Tibial nerve (tissue), 4 donors: ENCODE measurements around the gene NBPF1. TPM values are rescaled to one million over a fixed set of nuclear protein-coding genes. Genes with fewer than 3 reads are reported as not detected.
"Not testable (repeated sequence)": the region's sequence is repeated elsewhere in the genome, so short reads cannot be mapped to it uniquely, and the experiment has no call there.

Experiments
- DNase-seq, 2 donors: peaks; one replicate each; pipeline ENCODE4 v3.0.0-alpha.2; 2019; ENCODE audit warnings: low spot score in 2 of 2
- H3K27ac ChIP-seq, 4 donors: fragments of 200-600 bp; sonication (generic) in 3 of 4; one replicate each; pipeline ENCODE4 v1.5.1; 2017 to 2019; ENCODE audit warnings: mild to moderate bottlenecking in 1 of 4
- H3K27me3 ChIP-seq, 2 donors: fragments of 200-600 bp; sonication (generic) in 1 of 2; one replicate each; pipeline versions ENCODE4 v1.5.1 to v1.6.0; 2017 to 2019
- H3K36me3 ChIP-seq, 3 donors: fragments of 200-600 bp; sonication (generic); one replicate each; pipeline ENCODE4 v1.5.1; 2018 to 2019
- H3K4me1 ChIP-seq, 4 donors: fragments of 200-600 bp; sonication (generic) in 3 of 4; one replicate each; pipeline ENCODE4 v1.5.1; 2017 to 2019
- H3K4me3 ChIP-seq, 4 donors: fragments of 200-600 bp; sonication (generic) in 3 of 4; one replicate each; pipeline ENCODE4 v1.5.1; 2017 to 2019; ENCODE audit warnings: mild to moderate bottlenecking in 1 of 4, moderate library complexity in 1 of 4
- H3K9me3 ChIP-seq, 4 donors: fragments of 200-600 bp; sonication (generic) in 3 of 4; one replicate each; pipeline ENCODE4 v1.5.1; 2017 to 2019
- EP300 ChIP-seq, 2 donors: sonication (generic); formaldehyde crosslinking; IDR thresholded peaks; one replicate each; pipeline ENCODE4 v1.6.1; 2017; ENCODE audit warnings: antibody characterized with exemption in 2 of 2, mild to moderate bottlenecking in 1 of 2
- POLR2A ChIP-seq, 2 donors: fragments of 450-650 bp; IDR thresholded peaks; one replicate each; pipeline ENCODE4 v1.6.1; 2017; ENCODE audit warnings: antibody characterized with exemption in 2 of 2, mild to moderate bottlenecking in 2 of 2, moderate library complexity in 2 of 2
- WGBS, 2 donors: methylation state at CpG; one replicate each; pipeline ENCODE4 v1.1.5; 2018; 5-methylcytosine and 5-hydroxymethylcytosine counted together
- total RNA-seq, 4 donors: library from RNA; depleted of rRNA; stranded (reverse); fragments of >200 nt; gene quantifications; one replicate each; pipeline ENCODE4 v1.1.0, GENCODE V29; 2016
- TF ChIP-seq, protein P1 (sequence below), 5 experiments: fragments of 200-600 bp in 3 of 5; fragments of 450-650 bp in 2 of 5; sonication (generic) in 3 of 5; IDR thresholded peaks; one replicate each; pipeline ENCODE4 v1.5.1; 2016 to 2019; ENCODE audit warnings: antibody characterized with exemption in 5 of 5, mild to moderate bottlenecking in 3 of 5, moderate library complexity in 2 of 5

Gene NBPF1
- total RNA-seq, 4 donors from 2014 or later = 47.3 to 57.3 (median 53.1) TPM

DNA sequence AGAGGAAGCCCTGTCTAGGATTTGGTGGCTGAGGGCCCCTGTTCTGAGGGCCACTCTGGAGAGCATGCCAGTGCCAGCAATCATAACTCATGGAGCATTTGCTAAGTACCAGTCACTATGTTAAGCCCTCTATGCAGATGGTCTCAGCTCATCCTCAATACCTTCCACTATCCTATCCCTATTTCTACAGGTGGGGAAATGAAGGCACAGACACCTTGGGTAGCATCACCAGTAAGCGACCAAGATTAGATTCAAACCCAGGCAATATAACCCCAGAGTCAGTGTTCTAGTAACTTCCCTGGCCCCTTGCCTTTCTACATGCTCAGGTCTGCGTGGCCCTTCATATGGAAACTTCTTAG, 7.9 kb upstream of the NBPF1 start:
- H3K27me3 ChIP-seq = no peaks in the 10 kb centered on the region
- H3K4me3 ChIP-seq = no peak overlapping the region
- peaks cover 14 to 77% (median 19%) of the 10 kb centered on the region in 3 donors for H3K36me3 ChIP-seq
- DNase-seq = no peak
- TF ChIP-seq EP300 (IDR thresholded peaks at IDR 0.05) = no peak
- TF ChIP-seq, protein P1, sequence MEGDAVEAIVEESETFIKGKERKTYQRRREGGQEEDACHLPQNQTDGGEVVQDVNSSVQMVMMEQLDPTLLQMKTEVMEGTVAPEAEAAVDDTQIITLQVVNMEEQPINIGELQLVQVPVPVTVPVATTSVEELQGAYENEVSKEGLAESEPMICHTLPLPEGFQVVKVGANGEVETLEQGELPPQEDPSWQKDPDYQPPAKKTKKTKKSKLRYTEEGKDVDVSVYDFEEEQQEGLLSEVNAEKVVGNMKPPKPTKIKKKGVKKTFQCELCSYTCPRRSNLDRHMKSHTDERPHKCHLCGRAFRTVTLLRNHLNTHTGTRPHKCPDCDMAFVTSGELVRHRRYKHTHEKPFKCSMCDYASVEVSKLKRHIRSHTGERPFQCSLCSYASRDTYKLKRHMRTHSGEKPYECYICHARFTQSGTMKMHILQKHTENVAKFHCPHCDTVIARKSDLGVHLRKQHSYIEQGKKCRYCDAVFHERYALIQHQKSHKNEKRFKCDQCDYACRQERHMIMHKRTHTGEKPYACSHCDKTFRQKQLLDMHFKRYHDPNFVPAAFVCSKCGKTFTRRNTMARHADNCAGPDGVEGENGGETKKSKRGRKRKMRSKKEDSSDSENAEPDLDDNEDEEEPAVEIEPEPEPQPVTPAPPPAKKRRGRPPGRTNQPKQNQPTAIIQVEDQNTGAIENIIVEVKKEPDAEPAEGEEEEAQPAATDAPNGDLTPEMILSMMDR (IDR thresholded peaks at IDR 0.05) = peak in 2 of 5 experiments; percentile 25 to 33
- H3K9me3 ChIP-seq = no peaks in the 10 kb centered on the region
- H3K4me1 ChIP-seq = no peaks in the 10 kb centered on the region
- 91 to 96% methylated on average over 2 of the region's 2 CpGs for WGBS, 2 donors
- no peak overlapping the region for H3K27ac ChIP-seq

GRCh38 chr1:16619803-16620501, 6.6 kb upstream of the NBPF1 start:
- not testable (repeated sequence) for H3K4me3 ChIP-seq, H3K27me3 ChIP-seq, H3K4me1 ChIP-seq, H3K27ac ChIP-seq, H3K9me3 ChIP-seq
- 82 to 85% methylated on average over 21 of the region's 21 CpGs for WGBS, 2 donors
- peak in 1 of 2 donors; percentile 11 for DNase-seq
- peaks cover 6 to 64% (median 9%) of the 10 kb centered on the region in 3 donors for H3K36me3 ChIP-seq

DNA sequence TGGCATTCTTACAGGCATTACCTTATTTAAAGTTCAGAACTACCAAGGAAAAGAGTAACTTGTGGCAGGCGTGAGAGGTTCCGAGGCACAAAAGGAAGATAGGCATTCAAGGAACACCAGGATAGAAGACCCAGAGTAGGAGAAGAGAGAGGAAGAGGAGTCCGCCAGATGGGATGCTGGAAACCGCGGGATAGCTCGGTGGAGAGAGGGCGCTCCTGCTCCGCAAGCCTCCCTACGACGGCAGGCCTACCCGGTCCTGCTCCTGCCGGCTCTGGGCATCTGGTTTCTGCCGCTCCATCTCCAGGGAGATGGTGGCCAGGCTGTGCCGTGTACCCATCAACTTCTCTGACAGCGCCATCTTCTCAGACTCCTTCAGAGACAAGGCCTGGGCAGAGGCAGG, 5.4 kb upstream of the NBPF1 start:
- H3K4me1 ChIP-seq = peaks cover 0 to 6% (median 3%) of the 10 kb centered on the region in 4 donors
- H3K27me3 ChIP-seq = no peaks in the 10 kb centered on the region
- no peak overlapping the region for H3K27ac ChIP-seq
- 70 to 71% methylated on average over 15 of the region's 15 CpGs for WGBS, 2 donors
- H3K36me3 ChIP-seq = peaks cover 2 to 51% (median 6%) of the 10 kb centered on the region in 3 donors
- no peaks in the 10 kb centered on the region for H3K9me3 ChIP-seq
- no peak overlapping the region for H3K4me3 ChIP-seq
- TF ChIP-seq POLR2A (IDR thresholded peaks at IDR 0.05) (no peak), EP300 (IDR thresholded peaks at IDR 0.05) (no peak)
- TF ChIP-seq, protein P1 (IDR thresholded peaks at IDR 0.05) = no peak
- peak in 1 of 2 donors; percentile 19 for DNase-seq

GRCh38 chr1:16617778-16618580, 4.6 kb upstream of the NBPF1 start:
- Histone ChIP-seq H3K4me1 (peaks cover 0 to 8% (median 5%) of the 10 kb centered on the region in 4 donors), H3K9me3 (no peaks in the 10 kb centered on the region), H3K27me3 (no peaks in the 10 kb centered on the region), H3K4me3 (no peak overlapping the region), H3K27ac (no peak overlapping the region), H3K36me3 (peaks cover 0 to 44% (median 6%) of the 10 kb centered on the region in 3 donors)
- DNase-seq = no peak
- WGBS, 2 donors = 52 to 54% methylated on average over 7 of the region's 7 CpGs
- TF ChIP-seq POLR2A (IDR thresholded peaks at IDR 0.05) = no peak
- TF ChIP-seq EP300 (IDR thresholded peaks at IDR 0.05) = no peak
- TF ChIP-seq, protein P1 (IDR thresholded peaks at IDR 0.05) = no peak

DNA sequence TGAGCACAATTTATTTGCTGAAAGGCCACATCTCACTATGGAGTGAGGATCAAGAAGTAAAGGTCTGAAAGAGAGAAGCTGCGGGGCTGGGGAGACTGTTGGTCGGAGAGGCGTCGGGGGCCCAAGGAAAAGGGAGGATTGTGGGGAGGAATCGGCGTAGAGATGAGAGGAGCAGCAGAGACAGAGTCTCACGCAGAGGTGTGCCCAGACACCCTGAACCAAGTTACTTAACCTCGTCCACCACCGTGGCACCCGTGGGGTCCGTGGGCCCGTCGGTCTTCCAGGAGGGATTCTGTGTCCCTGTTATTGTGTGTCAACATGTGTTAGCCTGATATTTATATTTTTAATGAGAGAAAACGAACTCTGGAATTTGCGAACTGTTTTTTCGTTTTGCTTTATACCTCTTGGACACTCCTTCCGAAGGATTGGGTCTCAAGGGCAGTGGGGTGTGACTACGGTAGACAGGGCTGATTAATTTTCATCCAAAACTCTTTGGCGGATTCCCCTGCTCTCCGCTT, 3.8 kb upstream of the NBPF1 start:
- no peaks in the 10 kb centered on the region for H3K9me3 ChIP-seq
- H3K27me3 ChIP-seq = no peaks in the 10 kb centered on the region
- H3K4me1 ChIP-seq = peaks cover 0 to 14% (median 9%) of the 10 kb centered on the region in 4 donors
- DNase-seq = peak in 1 of 2 donors; percentile 14
- 82 to 85% methylated on average over 20 of the region's 20 CpGs for WGBS, 2 donors
- peaks cover 0 to 36% (median 0%) of the 10 kb centered on the region in 3 donors for H3K36me3 ChIP-seq
- H3K4me3 ChIP-seq = no peak overlapping the region
- no peak for TF ChIP-seq EP300 (IDR thresholded peaks at IDR 0.05)
- no peak overlapping the region for H3K27ac ChIP-seq
